GM12878 (cell line): ENCODE results near the gene CYTH2. TPM values are rescaled to one million over a fixed set of nuclear protein-coding genes. Genes with fewer than 3 reads are reported as not detected.

Experiments used
- BMI1 ChIP-seq: fragments of 450-650 bp; IDR thresholded peaks from 2 replicates; pipeline ENCODE4 v1.6.1; 2016; ENCODE audit warnings: mild to moderate bottlenecking, moderate library complexity, borderline replicate concordance
- BRCA1 ChIP-seq: IDR thresholded peaks from 2 replicates; pipeline ENCODE4 v1.6.1; 2011; ENCODE audit warnings: low read depth, low read length, improper control_type of control experiment
- CBX5 ChIP-seq: sonication (generic); IDR thresholded peaks from 2 replicates; pipeline ENCODE4 v1.6.1; 2016; ENCODE audit warnings: low read depth, moderate library complexity, mild to moderate bottlenecking, inconsistent platforms
- CREM ChIP-seq: IDR thresholded peaks from 2 replicates; pipeline ENCODE4 v1.6.1; 2014; ENCODE audit warnings: antibody characterized with exemption, low read depth
- EZH2 ChIP-seq: IDR thresholded peaks from 2 replicates; pipeline ENCODE4 v1.6.1; 2012; ENCODE audit warnings: low read depth, mild to moderate bottlenecking, control low read depth, inconsistent platforms, low read length, borderline replicate concordance; ENCODE audit not compliant: control insufficient read depth
- FOS ChIP-seq: IDR thresholded peaks from 3 replicates; pipeline ENCODE4 v1.6.1; 2011; ENCODE audit warnings: borderline replicate concordance; ENCODE audit not compliant: insufficient read length; ENCODE audit errors: extremely low read depth
- HCFC1 ChIP-seq: fragments of 150-350 bp; IDR thresholded peaks from 2 replicates; pipeline ENCODE4 v1.6.1; 2014; ENCODE audit warnings: low read length
- KAT2A ChIP-seq: conservative IDR thresholded peaks from 2 replicates; pipeline ENCODE4 v1.6.1; 2011; ENCODE audit warnings: low read depth, low read length; ENCODE audit not compliant: control insufficient read depth
- KLF5 ChIP-seq: fragments of 450-650 bp; IDR thresholded peaks from 2 replicates; pipeline ENCODE4 v1.6.1; 2014; ENCODE audit warnings: mild to moderate bottlenecking; ENCODE audit not compliant: partially characterized antibody
- LARP7 ChIP-seq: fragments of 450-650 bp; IDR thresholded peaks from 2 replicates; pipeline ENCODE4 v1.6.1; 2017; ENCODE audit warnings: mild to moderate bottlenecking
- MXI1 ChIP-seq: fragments of 150-350 bp; IDR thresholded peaks from 2 replicates; pipeline ENCODE4 v1.6.1; 2011; ENCODE audit warnings: low read depth, mild to moderate bottlenecking, inconsistent platforms, low read length, improper control_type of control experiment
- NFXL1 ChIP-seq: fragments of 450-650 bp; IDR thresholded peaks from 2 replicates; pipeline ENCODE4 v1.6.1; 2017; ENCODE audit warnings: antibody characterized with exemption, mild to moderate bottlenecking, borderline replicate concordance
- NFYB ChIP-seq: IDR thresholded peaks from 2 replicates; pipeline ENCODE4 v1.6.1; 2011; ENCODE audit warnings: low read depth, mild to moderate bottlenecking, low read length, improper control_type of control experiment, moderate library complexity; ENCODE audit not compliant: insufficient read depth
- NR2C1 ChIP-seq: fragments of 450-650 bp; IDR thresholded peaks from 2 replicates; pipeline ENCODE4 v1.6.1; 2017; ENCODE audit warnings: antibody characterized with exemption, mild to moderate bottlenecking, moderate library complexity
- PAX8 ChIP-seq: fragments of 450-650 bp; IDR thresholded peaks from 2 replicates; pipeline ENCODE4 v1.6.1; 2017; ENCODE audit warnings: mild to moderate bottlenecking, moderate library complexity
- RBBP5 ChIP-seq: fragments of 200-600 bp; sonication (generic); conservative IDR thresholded peaks from 2 replicates; pipeline ENCODE4 v1.6.1; 2016
- SIN3A ChIP-seq: IDR thresholded peaks from 2 replicates; pipeline ENCODE4 v1.6.1; 2012; ENCODE audit warnings: low read depth, low read length, improper control_type of control experiment
- SIX5 ChIP-seq: IDR thresholded peaks from 2 replicates; pipeline ENCODE4 v1.6.1; 2011; ENCODE audit warnings: mild to moderate bottlenecking, low read depth, low read length, moderate library complexity; ENCODE audit not compliant: severe bottlenecking
- SPI1 ChIP-seq: IDR thresholded peaks from 2 replicates; pipeline ENCODE4 v1.6.1; 2011; ENCODE audit warnings: low read depth, mild to moderate bottlenecking, low read length, moderate library complexity, borderline replicate concordance; ENCODE audit not compliant: insufficient read depth
- ZNF384 ChIP-seq: IDR thresholded peaks from 2 replicates; pipeline ENCODE4 v1.6.1; 2012; ENCODE audit warnings: low read depth, mild to moderate bottlenecking, low read length, improper control_type of control experiment, borderline replicate concordance
- ZSCAN29 ChIP-seq: fragments of 450-650 bp; IDR thresholded peaks from 2 replicates; pipeline ENCODE4 v1.6.1; 2017; ENCODE audit warnings: mild to moderate bottlenecking, moderate library complexity
- polyA plus RNA-seq, 11 experiments: library from polyadenylated mRNA; depleted of rRNA in 4 of 11; unstranded in 6 of 11; stranded (reverse) in 5 of 11; fragments of >200 nt; fragmentation: Nextera tagmentation in 4 of 11; fragmentation: Illumina TruSeq in 1 of 11; extraction: Ambion mirVana in 4 of 11; extraction: Trizol in 1 of 11; gene quantifications; 1 replicate in 1 of 11; 2 replicates in 10 of 11; pipeline versions ENCODE4 v1.2.1 to v1.2.3, GENCODE V29; 2011 to 2016; ENCODE audit warnings: inconsistent platforms in 2 of 11, missing spikeins in 2 of 11, low read depth in 1 of 11
- total RNA-seq, 4 experiments: library from RNA; depleted of rRNA in 3 of 4; stranded (reverse); fragments of >200 nt in 3 of 4; fragmentation: Illumina TruSeq in 1 of 4; extraction: Trizol in 1 of 4; gene quantifications; 2 replicates each; pipeline versions ENCODE4 v1.2.1 to v1.2.3, GENCODE V29; 2013 to 2021
- TF ChIP-seq, protein P1 (sequence below): fragments of 450-650 bp; formaldehyde crosslinking; IDR thresholded peaks from 2 replicates; pipeline ENCODE4 v1.4.0; 2022; ENCODE audit warnings: mild to moderate bottlenecking, moderate library complexity
- TF ChIP-seq, protein P2 (sequence below): fragments of 450-650 bp; IDR thresholded peaks from 2 replicates; pipeline ENCODE4 v1.6.1; 2016; ENCODE audit warnings: mild to moderate bottlenecking, moderate library complexity, borderline replicate concordance

The CYTH2 gene
- total and polyA plus RNA-seq, 10 of the 15 experiments (the other 5 are each of a cell fraction or from before 2014, with no cell fraction given), result 1.3 to 31.9 (median 22.2) TPM

DNA sequence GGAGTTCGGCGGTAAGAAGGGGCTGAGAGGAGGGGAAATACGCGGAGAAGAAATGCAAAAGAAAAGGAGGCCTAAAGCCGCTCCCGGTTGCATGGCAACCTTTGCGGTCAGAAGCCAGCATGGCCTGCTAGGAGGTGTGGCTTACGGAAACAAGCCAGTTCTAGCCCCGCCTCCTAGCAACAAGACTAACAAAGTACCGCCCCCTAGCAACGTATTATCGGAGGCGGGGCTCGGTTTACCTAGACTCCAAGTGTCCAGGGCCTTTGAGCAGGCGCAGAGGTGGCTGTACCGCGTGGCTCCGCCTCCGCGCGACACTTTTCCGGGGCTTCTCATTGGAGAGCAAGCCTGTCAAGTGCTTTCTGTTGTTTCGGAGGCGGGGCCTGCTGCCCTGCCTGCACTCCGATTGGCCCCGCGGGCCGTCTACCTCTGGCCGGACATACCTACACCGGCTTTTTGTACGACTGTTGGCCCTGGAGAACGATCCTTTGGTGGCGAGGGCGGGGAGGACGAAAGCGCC is 339 bp upstream of the CYTH2 start (continued):
- peak; percentile 19; the same call in 1 of the 2 replicates for TF ChIP-seq BRCA1
- no peak for TF ChIP-seq CBX5
- peak; percentile 94 for TF ChIP-seq NFYB
- TF ChIP-seq NR2C1, result 0 out of 2 replicates have a peak, but pooled peaks have one; percentile 2
- TF ChIP-seq PAX8, result no peak
- TF ChIP-seq ZNF384, result no peak; the same call in 1 of the 2 replicates
- TF ChIP-seq SIX5, result no peak
- TF ChIP-seq SIN3A, result peak; percentile 67; the same call in 1 of the 2 replicates
- TF ChIP-seq ZSCAN29, result no peak
- no peak for TF ChIP-seq EZH2
- TF ChIP-seq KLF5, result peak; percentile 89
- TF ChIP-seq, protein P1, sequence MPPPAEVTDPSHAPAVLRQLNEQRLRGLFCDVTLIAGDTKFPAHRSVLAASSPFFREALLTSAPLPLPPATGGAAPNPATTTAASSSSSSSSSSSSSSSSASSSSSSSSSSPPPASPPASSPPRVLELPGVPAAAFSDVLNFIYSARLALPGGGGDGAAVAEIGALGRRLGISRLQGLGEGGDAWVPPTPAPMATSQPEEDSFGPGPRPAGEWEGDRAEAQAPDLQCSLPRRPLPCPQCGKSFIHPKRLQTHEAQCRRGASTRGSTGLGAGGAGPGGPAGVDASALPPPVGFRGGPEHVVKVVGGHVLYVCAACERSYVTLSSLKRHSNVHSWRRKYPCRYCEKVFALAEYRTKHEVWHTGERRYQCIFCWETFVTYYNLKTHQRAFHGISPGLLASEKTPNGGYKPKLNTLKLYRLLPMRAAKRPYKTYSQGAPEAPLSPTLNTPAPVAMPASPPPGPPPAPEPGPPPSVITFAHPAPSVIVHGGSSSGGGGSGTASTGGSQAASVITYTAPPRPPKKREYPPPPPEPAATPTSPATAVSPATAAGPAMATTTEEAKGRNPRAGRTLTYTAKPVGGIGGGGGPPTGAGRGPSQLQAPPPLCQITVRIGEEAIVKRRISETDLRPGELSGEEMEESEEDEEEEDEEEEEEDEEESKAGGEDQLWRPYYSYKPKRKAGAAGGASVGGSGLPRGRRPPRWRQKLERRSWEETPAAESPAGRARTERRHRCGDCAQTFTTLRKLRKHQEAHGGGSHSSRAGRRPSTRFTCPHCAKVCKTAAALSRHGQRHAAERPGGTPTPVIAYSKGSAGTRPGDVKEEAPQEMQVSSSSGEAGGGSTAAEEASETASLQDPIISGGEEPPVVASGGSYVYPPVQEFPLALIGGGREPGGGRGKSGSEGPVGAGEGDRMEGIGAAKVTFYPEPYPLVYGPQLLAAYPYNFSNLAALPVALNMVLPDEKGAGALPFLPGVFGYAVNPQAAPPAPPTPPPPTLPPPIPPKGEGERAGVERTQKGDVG, result no peak
- peak; percentile 98 for TF ChIP-seq MXI1
- TF ChIP-seq SPI1, result no peak
- TF ChIP-seq KAT2A, result no peak
- TF ChIP-seq LARP7, result no peak
- TF ChIP-seq BMI1, result peak; percentile 97
- no peak for TF ChIP-seq NFXL1
- no peak for TF ChIP-seq HCFC1
- TF ChIP-seq FOS, result peak; percentile 83
- TF ChIP-seq, protein P2, sequence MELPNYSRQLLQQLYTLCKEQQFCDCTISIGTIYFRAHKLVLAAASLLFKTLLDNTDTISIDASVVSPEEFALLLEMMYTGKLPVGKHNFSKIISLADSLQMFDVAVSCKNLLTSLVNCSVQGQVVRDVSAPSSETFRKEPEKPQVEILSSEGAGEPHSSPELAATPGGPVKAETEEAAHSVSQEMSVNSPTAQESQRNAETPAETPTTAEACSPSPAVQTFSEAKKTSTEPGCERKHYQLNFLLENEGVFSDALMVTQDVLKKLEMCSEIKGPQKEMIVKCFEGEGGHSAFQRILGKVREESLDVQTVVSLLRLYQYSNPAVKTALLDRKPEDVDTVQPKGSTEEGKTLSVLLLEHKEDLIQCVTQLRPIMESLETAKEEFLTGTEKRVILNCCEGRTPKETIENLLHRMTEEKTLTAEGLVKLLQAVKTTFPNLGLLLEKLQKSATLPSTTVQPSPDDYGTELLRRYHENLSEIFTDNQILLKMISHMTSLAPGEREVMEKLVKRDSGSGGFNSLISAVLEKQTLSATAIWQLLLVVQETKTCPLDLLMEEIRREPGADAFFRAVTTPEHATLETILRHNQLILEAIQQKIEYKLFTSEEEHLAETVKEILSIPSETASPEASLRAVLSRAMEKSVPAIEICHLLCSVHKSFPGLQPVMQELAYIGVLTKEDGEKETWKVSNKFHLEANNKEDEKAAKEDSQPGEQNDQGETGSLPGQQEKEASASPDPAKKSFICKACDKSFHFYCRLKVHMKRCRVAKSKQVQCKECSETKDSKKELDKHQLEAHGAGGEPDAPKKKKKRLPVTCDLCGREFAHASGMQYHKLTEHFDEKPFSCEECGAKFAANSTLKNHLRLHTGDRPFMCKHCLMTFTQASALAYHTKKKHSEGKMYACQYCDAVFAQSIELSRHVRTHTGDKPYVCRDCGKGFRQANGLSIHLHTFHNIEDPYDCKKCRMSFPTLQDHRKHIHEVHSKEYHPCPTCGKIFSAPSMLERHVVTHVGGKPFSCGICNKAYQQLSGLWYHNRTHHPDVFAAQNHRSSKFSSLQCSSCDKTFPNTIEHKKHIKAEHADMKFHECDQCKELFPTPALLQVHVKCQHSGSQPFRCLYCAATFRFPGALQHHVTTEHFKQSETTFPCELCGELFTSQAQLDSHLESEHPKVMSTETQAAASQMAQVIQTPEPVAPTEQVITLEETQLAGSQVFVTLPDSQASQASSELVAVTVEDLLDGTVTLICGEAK, result peak; percentile 60; the same call in 1 of the 2 replicates
- TF ChIP-seq CREM, result peak; percentile 72
- TF ChIP-seq RBBP5, result no peak
